ENCODE results near the gene GTF3C1.

Gene GTF3C1

DNA sequence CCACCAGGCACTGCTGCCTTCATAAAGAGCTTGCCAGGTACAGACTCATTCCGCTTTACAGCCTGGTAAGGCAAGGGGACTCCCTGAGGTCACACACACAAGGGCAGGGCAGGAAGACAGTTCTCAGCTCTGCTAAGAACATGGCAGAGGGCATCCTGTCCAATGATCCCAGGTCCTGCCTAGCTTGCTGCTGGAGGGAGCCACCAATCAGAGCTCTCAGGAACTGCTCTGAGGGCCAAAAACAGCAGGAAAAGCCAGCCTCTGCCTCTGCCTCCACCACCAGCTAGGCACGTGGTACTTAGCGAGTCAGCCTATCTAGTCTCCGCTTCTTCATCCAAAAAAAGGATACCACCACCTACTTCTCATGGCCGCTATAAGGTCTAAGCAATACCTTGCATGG, 66.1 kb downstream of the GTF3C1 start:
- no peak for DNase-seq

DNA sequence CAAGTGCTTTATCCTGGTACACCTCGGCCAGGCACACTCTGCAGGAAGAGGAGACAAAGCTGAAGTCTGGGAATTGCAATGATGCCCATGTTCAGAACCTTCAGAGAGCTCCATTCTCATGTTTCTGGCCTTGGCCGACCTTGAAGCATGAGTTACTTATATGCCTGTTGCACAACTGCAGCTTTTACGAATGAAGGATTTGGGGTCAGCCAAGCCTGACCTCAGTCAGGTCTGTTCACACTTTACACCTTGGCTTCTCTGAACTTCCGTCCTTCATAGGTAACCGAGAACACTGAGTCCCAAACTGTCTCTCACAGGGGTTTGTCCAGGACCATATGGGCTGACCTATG, 66.7 kb downstream of the GTF3C1 start:
- DNase-seq, result no peak

- no peak for DNase-seq
Observed at GRCh38 chr16:27482397-27483087, 67.2 kb downstream of the GTF3C1 start.

- no peak for DNase-seq
Observed at GRCh38 chr16:27481282-27481934, 68.3 kb downstream of the GTF3C1 start.

DNA sequence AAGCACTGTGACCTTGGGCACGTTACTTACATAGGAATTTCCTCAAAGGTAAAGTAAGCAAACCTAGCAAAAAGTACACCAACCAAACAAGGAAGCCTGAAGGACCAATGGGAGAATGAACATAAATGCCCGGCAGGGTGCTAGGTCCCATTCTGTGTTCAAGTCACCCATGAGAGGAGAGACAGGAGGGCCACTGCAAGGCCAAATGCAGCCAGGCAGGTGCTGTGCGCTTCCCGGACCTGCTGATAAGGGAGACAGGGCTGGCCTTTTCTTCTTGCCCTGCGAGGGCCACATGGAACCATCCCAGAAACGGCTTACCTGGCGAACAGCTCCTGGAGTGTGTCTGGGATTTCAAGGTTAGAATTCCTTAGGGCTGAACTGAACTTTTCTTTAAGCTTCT, 69.0 kb downstream of the GTF3C1 start:
- DNase-seq, result no peak

DNA sequence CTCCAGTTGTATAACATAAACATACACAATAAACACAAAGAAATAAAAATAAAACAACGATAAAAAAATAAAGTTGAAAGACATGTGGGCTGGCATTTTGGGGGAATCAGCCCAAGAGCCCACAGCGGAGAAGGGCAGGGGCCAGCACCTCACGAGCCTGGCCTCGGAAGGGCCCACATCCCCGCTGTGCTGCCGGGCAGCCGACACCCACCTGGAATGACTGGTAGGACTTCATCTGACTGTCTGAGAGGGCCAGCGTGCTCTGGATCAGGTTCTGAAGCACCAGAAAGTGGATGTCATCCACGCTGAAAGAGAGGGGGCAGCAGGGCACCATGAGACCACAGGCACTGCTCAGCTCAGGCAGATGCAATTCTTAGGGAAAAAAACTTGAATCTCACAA, 73.5 kb downstream of the GTF3C1 start:
- no peak for DNase-seq

DNA sequence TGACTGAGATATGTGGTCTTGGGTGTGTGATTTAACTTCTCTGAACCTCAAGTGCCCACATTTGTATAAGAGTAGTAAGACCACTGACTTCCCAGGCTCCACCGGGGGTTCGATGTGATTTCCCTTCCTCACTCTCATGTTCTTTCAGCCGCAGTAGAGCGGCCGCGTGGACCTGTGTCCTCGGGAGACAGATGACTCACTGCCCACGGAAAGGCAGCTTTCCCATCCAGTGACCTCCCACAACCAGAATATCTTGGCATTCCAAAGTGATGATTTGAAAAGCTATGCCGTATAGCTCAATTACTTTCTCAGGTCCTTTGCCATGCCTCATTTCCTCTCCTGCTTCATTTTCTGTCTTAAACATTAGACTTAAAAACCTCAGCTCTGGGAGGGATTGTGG, 74.2 kb downstream of the GTF3C1 start:
- DNase-seq, result no peak

GRCh38 chr16:27474921-27475320, 74.8 kb downstream of the GTF3C1 start:
- DNase-seq, result no peak

DNA sequence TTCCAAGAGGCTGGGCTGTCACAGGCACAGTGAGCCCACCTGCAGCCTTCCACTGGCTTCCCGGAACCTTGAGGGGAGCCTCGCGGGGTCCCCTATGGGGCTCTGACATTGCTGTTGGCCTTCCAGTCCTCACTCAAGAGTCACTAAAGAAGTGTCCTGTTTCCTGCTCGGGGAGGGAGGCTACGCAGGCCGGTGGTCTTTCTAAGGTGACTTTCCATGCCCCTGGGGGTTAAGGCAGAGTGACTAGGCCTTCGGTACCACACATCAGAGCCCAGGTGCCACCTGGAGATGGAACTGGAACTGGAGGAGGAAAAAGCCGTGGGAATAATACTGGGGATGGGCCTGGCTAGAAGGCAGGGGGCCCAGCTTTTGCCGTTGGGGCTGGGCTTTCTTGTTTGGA, 75.7 kb downstream of the GTF3C1 start:
- no peak for DNase-seq

DNA sequence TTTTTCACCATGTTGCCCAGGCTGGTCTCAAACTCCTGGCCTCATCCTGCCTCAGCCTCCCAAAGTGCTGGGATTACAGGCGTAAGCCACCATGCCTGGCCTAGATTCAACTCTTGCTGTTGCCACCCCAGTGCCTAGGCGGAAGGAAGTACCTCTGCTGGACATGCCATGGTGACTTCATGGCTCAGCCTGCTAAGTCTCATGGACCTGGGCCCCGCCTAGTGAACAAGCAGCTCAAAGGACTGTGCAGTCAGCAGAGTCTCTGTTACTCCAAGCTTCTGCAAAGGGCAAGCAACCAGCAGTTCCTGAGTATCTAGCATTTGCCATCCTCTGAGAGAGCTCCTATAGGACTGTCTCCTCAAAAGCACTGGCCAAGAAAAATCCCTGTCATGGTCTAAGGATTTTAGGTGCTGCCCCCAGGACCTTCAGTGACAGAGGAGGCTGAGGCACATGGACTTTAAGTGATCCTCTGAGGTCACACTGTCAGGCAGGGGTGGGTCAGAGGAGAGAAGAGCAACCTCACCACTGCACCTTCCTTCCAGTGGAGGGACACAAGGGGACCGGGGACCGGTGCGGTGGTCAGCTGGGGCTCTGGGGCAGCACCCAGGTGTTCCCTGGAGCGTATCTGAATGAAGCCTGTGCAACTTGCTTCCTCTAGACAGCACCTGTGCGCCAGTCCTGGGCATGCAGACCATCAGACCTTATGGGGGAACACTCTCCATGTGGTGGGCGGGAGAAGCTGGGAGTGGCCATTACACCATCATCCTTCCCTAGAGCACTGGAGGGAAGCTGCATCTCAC, 76.4 kb downstream of the GTF3C1 start:
- DNase-seq, result no peak

DNA sequence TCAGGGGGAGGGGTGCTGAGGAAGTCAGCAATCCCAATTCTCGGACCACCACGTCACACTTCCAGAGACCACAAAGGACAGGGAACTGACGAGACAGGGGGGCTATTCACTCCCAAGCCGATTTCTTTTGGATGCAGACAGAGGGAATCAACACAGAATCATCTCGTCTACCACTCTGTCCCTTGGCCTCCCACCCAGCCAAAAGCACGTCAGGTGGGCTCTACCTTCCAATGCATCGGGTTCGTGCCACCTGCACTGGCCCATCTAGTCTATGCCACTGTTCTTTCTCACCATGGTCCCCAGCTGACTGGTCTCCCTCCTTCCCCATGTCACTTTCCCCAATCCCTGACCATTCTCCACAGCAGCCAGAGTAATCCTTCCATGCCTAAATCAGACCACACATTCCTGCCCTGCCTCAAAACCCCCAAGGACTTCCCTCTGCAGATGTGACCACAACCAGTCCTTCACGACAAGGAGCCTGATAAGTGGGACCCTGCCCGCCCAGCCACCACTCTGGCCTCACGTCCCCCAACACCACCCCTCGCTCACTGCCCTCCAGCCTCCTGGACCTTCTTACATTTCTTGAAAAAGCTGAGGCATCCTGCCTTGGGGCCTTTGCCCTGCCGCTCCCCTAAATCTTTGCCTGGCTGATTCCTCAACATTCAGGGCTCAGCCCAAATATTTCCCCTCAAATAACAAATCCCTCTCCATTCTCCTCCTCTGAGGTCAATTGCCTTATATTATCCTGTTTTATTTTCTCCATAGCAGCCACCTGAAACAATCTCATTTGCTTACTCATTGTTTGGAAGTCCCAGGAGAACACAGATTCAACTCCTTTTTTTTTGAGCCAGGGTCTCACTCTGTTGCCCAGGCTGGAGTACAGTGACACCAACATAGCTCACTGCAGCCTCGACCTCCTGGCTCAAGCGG, 77.4 kb downstream of the GTF3C1 start:
- DNase-seq, result no peak

- DNase-seq, result no peak
Observed at GRCh38 chr16:27471661-27472060, 78.1 kb downstream of the GTF3C1 start.

- DNase-seq, result no peak
Observed at GRCh38 chr16:27470567-27471431, 78.9 kb downstream of the GTF3C1 start.

DNA sequence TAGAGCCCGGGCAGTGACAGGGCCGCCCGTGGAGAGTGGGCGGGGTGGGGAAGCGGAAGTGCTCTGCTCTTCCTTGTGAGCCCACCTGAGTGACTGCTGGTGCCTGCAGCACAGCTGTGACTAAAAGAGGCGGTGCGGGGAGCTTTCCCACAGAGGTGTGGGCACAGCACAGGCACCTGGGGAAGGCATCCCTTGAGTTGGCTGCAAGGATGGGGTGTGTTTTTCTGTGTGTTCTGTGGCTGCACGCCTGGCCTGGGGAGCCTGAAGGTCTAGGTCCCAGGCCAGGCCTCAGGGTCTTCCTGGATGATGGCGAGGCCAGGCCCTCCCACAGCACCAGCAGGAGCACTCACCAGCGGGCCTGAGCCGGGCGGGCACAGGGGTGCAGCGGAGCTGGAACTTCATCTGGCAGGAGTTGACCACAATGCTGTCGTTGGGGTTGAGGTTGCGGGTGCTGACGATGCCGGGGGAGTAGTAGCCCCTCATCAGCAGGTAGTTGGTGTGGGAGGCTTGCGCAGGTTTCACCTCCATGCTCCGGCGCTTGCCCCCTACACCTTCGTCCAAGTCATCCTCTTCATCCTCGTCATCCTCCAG, 80.7 kb downstream of the GTF3C1 start:
- DNase-seq, result no peak

DNA sequence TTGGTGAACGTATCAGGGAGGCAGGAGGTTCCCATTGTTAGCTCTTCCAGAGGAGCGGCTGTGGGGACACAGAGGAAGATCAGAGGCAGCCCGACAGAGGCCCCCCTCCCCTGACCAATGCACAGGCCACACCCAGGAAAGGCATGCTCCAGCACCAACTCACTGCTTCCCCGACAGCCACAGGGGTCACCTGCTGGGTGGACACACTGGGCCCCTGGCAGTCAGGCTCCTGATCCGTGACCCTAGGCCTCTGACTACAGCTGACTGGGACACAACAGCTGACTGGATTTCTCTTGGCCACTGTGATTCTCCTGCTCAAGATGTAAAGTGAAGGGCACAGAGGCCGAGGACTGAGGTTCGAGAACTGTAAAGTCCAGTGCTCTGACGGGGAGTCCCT, 84.2 kb downstream of the GTF3C1 start:
- DNase-seq, result no peak

- no peak for DNase-seq
Observed at GRCh38 chr16:27464626-27465482, 84.9 kb downstream of the GTF3C1 start.

DNA sequence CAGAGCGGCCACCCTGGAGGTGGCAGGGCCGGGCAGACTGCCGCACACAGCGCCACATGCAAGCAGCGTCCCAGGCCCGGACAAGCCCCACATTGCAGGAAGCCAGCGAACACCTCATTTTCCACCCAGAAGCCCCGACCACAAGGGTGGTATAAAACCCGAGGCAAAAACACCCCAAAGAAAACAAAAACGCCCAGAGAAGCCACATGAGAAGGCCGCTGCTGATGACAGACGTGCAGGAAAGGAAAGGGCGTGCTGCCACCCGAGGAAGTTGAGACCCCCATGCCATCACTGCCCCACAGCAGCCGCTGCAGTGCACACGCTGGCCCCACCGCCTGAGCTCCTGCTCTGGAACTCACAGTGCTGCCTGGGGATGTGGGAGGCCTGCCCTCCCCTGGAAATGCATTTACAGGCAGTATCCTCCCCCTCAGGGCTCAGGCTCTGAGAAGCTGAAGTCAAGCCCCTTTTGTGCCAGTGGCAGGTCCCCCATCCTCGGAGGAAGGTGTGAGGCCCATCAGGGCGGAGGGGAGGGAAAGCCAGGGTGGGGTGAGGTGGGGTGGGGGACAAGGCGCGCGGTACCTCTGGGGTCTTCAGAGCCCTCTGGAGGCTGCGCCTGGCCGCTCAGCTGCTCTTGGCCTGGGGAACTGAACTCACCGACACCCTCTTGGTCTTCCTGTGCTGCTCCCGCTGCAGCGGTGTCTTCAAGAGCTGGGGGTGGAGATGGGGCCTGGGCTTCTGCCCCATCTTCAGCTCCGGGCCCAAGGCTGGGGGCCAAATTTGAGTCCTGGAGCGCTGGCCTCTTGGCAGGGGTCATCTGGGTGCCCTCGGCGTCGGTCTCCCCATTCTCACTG, 85.7 kb downstream of the GTF3C1 start:
- no peak for DNase-seq

DNA sequence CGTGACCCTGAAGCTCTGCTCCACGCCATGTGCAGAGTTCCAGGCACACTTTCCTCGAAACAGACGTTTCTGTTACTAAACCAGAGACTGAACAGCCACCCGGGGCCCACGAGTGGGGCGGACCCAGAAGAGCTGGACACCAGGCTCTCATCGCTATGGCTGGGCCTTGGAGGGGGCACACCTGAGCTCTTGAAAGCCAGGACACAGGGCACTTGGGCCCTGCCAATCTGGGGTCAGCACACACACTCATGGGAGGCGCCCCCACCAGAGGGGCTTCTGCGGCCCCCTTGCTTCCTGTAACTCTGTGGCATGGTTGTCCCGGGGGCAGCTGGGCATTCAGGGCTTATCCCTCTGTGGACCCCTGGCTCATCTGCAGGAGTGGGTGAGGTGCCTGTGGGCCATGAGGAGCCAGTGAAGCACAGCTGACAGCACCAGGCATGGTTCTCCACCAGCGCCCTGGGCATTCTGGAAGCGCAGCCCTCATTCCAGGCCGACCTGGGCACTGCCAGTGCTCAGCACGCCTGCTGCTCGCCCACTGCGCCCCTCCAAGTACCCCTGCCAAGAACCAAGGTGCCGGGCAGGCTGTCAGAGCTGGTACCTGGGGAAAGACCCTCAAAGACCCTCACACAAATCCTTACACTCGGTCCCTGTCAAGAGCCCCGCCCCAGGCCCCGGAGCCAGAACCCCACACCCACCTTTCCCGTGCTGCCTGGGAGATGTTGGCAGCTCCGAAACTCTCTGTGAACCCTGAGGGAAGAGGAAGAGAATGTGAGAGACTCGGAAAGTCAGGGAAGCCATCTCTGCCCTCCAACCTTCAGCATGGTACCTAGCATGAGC, 86.6 kb downstream of the GTF3C1 start:
- DNase-seq, result no peak
